Natural killer cell (primary cell): ENCODE results near the gene PRMT7. TPM values are rescaled to one million over a fixed set of nuclear protein-coding genes. Genes with fewer than 3 reads are reported as not detected.

Source experiments
- ATAC-seq, 3 donors: fragments of 150-1000 bp in 2 of 3; fragments of 200-7000 bp in 1 of 3; cut with Tn5 transposase; 1 replicate in 1 of 3; 2 replicates in 2 of 3; pipeline ENCODE4 v1.10.0; 2021; ENCODE audit warnings: mild to moderate bottlenecking in 2 of 3, moderate library complexity in 2 of 3
- DNase-seq, 2 donors: peaks; one replicate each; pipeline versions ENCODE4 v3.0.0 to v3.0.0-alpha.2; 2013 to 2021; ENCODE audit warnings: mixed read lengths in 1 of 2
- H3K27ac ChIP-seq: one replicate; pipeline ENCODE4 v1.5.1; 2013; ENCODE audit warnings: mild to moderate bottlenecking, low read length
- H3K27me3 ChIP-seq: one replicate; pipeline ENCODE4 v1.6.1; 2013; ENCODE audit warnings: low read length; ENCODE audit not compliant: control insufficient read depth, insufficient read depth
- H3K36me3 ChIP-seq: one replicate; pipeline ENCODE4 v1.6.1; 2013; ENCODE audit warnings: low read length; ENCODE audit not compliant: control insufficient read depth, insufficient read depth
- H3K4me1 ChIP-seq: one replicate; pipeline ENCODE4 v1.6.1; 2013; ENCODE audit warnings: low read length; ENCODE audit not compliant: control insufficient read depth, insufficient read depth
- H3K4me3 ChIP-seq: one replicate; pipeline ENCODE4 v1.5.1; 2013; ENCODE audit warnings: low read length
- H3K9me3 ChIP-seq: one replicate; pipeline ENCODE4 v1.6.1; 2013; ENCODE audit warnings: low read length; ENCODE audit not compliant: control insufficient read depth, insufficient read depth
- H3K27ac Mint-ChIP-seq, 2 donors: one replicate each; pipeline ENCODE4 v1.8.0; 2022; ENCODE audit warnings: mild to moderate bottlenecking in 2 of 2, mixed read lengths in 2 of 2, moderate library complexity in 1 of 2
- H3K27me3 Mint-ChIP-seq, 2 donors: one replicate each; pipeline ENCODE4 v1.8.0; 2022; ENCODE audit warnings: low read depth in 2 of 2, mixed read lengths in 2 of 2
- H3K36me3 Mint-ChIP-seq: one replicate; pipeline ENCODE4 v1.8.0; 2022; ENCODE audit warnings: mixed read lengths
- H3K4me1 Mint-ChIP-seq, 2 donors: one replicate each; pipeline ENCODE4 v1.8.0; 2022; ENCODE audit warnings: mixed read lengths in 2 of 2
- H3K4me3 Mint-ChIP-seq: one replicate; pipeline ENCODE4 v1.8.0; 2022; ENCODE audit warnings: mild to moderate bottlenecking, moderate library complexity, mixed read lengths
- H3K9me3 Mint-ChIP-seq, 2 donors: one replicate each; pipeline ENCODE4 v1.8.0; 2022; ENCODE audit warnings: mixed read lengths in 2 of 2
- CTCF ChIP-seq: fragments of 200-600 bp; IDR thresholded peaks from one replicate; pipeline ENCODE4 v1.8.0; 2022; ENCODE audit warnings: antibody characterized with exemption
- WGBS: methylation state at CpG from one replicate; pipeline ENCODE4 v1.1.7; 2013; ENCODE audit warnings: missing lambda C conversion rate; ENCODE audit not compliant: insufficient coverage; 5-methylcytosine and 5-hydroxymethylcytosine counted together
- intact Hi-C: fragments of 100-400 bp; cut with micrococcal nuclease; formaldehyde crosslinking; loops from one replicate; pipeline ENCODE4 v1.14.2; 2022
- total RNA-seq, 4 donors: library from RNA; stranded (reverse); fragments of 120-200 nt in 1 of 4; gene quantifications; one replicate each; pipeline versions ENCODE4 v1.2.3 to v1.2.4, GENCODE V29; 2013 to 2022

The PRMT7 gene
- total RNA-seq, 3 donors from 2014 or later (not counting 1 experiment from before 2014, with no cell fraction given) = 60.7 to 84.7 (median 68.2) TPM

GRCh38 chr16:68273896-68274295 is 36.9 kb upstream of the PRMT7 start:
- H3K4me1 Mint-ChIP-seq = peaks cover 15 to 31% of the 10 kb centered on the region in 2 donors
- Histone ChIP-seq H3K4me3 (no peak overlapping the region), H3K4me1 (peaks cover 57% of the 10 kb centered on the region), H3K27me3 (no peaks in the 10 kb centered on the region), H3K27ac (peak overlapping the region; percentile 66), H3K36me3 (peaks cover 14% of the 10 kb centered on the region), H3K9me3 (no peaks in the 10 kb centered on the region)
- H3K36me3 Mint-ChIP-seq = no peaks in the 10 kb centered on the region
- DNase-seq (no peak), ATAC-seq (no peak)
- intact Hi-C loops = no loop called here
- H3K9me3 Mint-ChIP-seq = no peaks in the 10 kb centered on the region
- 93% methylated on average over 8 of the region's 8 CpGs for WGBS
- H3K27me3 Mint-ChIP-seq = no peaks in the 10 kb centered on the region
- no peak overlapping the region for H3K4me3 Mint-ChIP-seq
- H3K27ac Mint-ChIP-seq = peak overlapping the region in 1 of 2 donors; percentile 40
- no peak for TF ChIP-seq CTCF

GRCh38 chr16:68274441-68274840 is 36.4 kb upstream of the PRMT7 start:
- Mint-ChIP-seq H3K27me3 (no peaks in the 10 kb centered on the region), H3K36me3 (no peaks in the 10 kb centered on the region), H3K4me1 (peaks cover 15 to 26% of the 10 kb centered on the region in 2 donors), H3K4me3 (no peak overlapping the region), H3K9me3 (no peaks in the 10 kb centered on the region), H3K27ac (peak overlapping the region in 1 of 2 donors; percentile 40)
- peak overlapping the region; percentile 66 for H3K27ac ChIP-seq
- TF ChIP-seq CTCF = no peak
- H3K9me3 ChIP-seq = no peaks in the 10 kb centered on the region
- H3K4me1 ChIP-seq = peaks cover 56% of the 10 kb centered on the region
- intact Hi-C loops = no loop called here
- H3K27me3 ChIP-seq = no peaks in the 10 kb centered on the region
- WGBS = 92% methylated on average over 4 of the region's 4 CpGs
- H3K4me3 ChIP-seq = no peak overlapping the region
- DNase-seq (no peak), ATAC-seq (no peak)
- peaks cover 14% of the 10 kb centered on the region for H3K36me3 ChIP-seq

GRCh38 chr16:68275611-68276191 is 35.1 kb upstream of the PRMT7 start:
- ATAC-seq (peak; percentile 44 to 78 (median 76)), DNase-seq (peak in 1 of 2 donors; percentile 84)
- Histone ChIP-seq H3K9me3 (no peaks in the 10 kb centered on the region), H3K4me3 (no peak overlapping the region), H3K27ac (peak overlapping the region; percentile 66), H3K4me1 (peaks cover 47% of the 10 kb centered on the region), H3K27me3 (no peaks in the 10 kb centered on the region), H3K36me3 (peaks cover 21% of the 10 kb centered on the region)
- peak overlapping the region; percentile 42 for H3K4me3 Mint-ChIP-seq
- peaks cover 15 to 25% of the 10 kb centered on the region in 2 donors for H3K4me1 Mint-ChIP-seq
- intact Hi-C loops = no loop called here
- H3K27ac Mint-ChIP-seq = peak overlapping the region; percentile 87 to 88
- no peaks in the 10 kb centered on the region for H3K36me3 Mint-ChIP-seq
- no peak for TF ChIP-seq CTCF
- H3K27me3 Mint-ChIP-seq = no peaks in the 10 kb centered on the region
- 4% methylated on average over 3 of the region's 4 CpGs for WGBS
- H3K9me3 Mint-ChIP-seq = no peaks in the 10 kb centered on the region

GRCh38 chr16:68276223-68276622 is 34.6 kb upstream of the PRMT7 start:
- H3K9me3 ChIP-seq = no peaks in the 10 kb centered on the region
- intact Hi-C loops = no loop called here
- peak overlapping the region; percentile 66 for H3K27ac ChIP-seq
- peaks cover 17 to 29% of the 10 kb centered on the region in 2 donors for H3K4me1 Mint-ChIP-seq
- peaks cover 48% of the 10 kb centered on the region for H3K4me1 ChIP-seq
- no peak overlapping the region for H3K4me3 Mint-ChIP-seq
- H3K27me3 ChIP-seq = no peaks in the 10 kb centered on the region
- no peaks in the 10 kb centered on the region for H3K27me3 Mint-ChIP-seq
- no peaks in the 10 kb centered on the region for H3K36me3 Mint-ChIP-seq
- TF ChIP-seq CTCF = no peak
- H3K27ac Mint-ChIP-seq = peak overlapping the region; percentile 87 to 88
- no peak for DNase-seq
- H3K36me3 ChIP-seq = peaks cover 21% of the 10 kb centered on the region
- no peak overlapping the region for H3K4me3 ChIP-seq
- H3K9me3 Mint-ChIP-seq = no peaks in the 10 kb centered on the region
- peak in 1 of 3 donors; percentile 5 for ATAC-seq
- 95% methylated on average over 2 of the region's 3 CpGs for WGBS
